Subcutaneous adipose tissue (tissue), 4 donors: ENCODE measurements around the gene ARL2BP. TPM values are rescaled to one million over a fixed set of nuclear protein-coding genes. Genes with fewer than 3 reads are reported as not detected.

Experiments
- CTCF ChIP-seq: fragments of 450-650 bp; IDR thresholded peaks from one replicate; pipeline ENCODE4 v1.5.1; 2016; ENCODE audit warnings: low read depth, mild to moderate bottlenecking, control low read depth, antibody characterized with exemption, moderate library complexity
- total RNA-seq, 4 donors: library from RNA; depleted of rRNA; stranded (reverse); fragments of >200 nt; gene quantifications; one replicate each; pipeline ENCODE4 v1.1.0, GENCODE V29; 2016

Gene ARL2BP
- total RNA-seq, 4 donors from 2014 or later: 48.8 to 94.1 (median 59.6) TPM

DNA sequence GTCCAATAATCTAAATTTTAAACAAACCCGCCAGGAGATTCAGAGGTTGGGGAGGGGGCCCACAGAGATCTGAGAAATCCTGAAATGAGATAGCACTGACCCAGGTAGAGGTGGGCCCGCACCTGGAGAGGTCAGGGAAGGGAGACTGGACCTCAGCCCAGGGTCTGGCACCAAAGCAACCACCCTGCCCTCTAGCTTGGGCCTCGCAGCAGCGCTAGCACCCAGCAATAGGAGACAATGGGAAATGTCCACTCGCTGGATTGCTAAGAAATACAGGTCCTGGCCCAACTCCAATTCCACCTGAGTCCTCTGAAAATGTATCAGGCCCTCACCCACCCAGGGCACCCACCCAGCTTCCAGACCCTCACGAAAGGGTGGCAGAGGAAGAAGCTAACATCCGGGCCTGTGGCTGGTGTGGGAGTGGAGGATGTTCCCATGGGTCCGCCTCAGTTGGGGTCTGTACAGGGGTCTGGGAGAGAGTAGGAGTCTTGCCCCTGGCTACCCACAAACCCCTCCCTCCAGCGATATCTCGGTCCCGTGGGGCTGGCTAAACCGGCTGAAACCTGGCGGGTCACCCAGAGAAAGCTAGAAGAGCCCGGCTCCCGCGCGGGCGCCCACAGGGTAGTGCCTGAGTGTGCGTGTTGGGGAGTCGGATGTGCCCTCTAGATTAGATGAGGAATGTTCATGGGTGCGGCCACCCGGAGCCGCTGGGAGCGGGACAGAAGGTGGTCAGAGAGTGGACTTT lies 38.3 kb downstream of the ARL2BP start:
- no peak for TF ChIP-seq CTCF

DNA sequence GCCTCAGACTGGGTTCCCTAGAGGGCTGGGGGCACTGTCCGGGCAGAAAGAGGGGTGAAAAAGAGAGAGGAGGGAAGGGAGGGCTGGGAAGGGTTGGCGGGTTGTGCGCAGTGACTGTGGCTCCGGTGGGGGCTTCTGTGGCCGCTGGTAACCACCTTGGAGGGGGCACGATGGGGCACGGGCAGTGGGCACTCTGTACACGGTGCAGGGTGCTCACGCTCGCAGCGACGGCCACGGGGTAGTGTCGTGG lies 38.8 kb downstream of the ARL2BP start:
- TF ChIP-seq CTCF: no peak

DNA sequence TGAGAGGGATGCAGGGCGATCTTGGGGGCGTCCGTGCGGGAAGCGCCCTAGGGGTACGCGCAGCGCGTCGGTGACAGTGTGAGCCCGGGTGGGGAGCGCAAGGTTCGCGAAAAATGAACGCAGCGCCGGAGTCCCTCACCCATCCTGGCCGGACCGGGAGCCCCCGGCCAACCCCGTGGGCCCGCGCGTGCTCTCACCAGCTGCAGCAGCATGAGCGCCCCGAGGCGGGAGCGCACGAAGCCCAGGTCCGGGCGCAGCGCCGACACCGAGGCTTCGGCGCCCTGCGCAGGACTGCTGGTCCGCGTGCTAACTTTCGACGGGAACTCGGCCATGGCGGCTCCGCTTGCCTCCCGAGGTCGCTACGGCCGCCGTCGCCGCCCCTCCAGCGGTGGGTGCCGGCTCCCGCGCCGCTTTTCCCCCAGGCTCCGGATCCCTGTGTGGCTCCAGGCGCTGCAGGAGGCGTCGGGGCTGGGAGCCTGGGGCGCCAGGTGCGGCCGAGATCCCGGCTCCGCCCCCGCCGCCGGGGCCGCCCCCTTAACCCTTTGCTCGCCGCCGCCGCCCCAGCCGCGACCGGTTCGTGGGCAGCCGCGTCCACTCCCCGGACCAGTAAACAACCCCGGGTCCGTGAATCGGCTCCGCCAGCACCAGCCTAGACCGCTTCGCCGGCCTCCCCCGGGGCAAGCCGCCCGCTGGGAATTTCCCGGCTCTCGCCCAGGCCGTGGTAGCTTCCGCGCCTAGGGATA lies 39.3 kb downstream of the ARL2BP start, which contains the start of gene PLLP:
Gene PLLP, minus strand, starts transcription at position 464 of the 743 bp plus-strand sequence. Its CDS starts 132 bp downstream, at position 332.
- no peak for TF ChIP-seq CTCF

GRCh38 chr16:57284952-57285363 lies 39.9 kb downstream of the ARL2BP start:
- no peak for TF ChIP-seq CTCF

DNA sequence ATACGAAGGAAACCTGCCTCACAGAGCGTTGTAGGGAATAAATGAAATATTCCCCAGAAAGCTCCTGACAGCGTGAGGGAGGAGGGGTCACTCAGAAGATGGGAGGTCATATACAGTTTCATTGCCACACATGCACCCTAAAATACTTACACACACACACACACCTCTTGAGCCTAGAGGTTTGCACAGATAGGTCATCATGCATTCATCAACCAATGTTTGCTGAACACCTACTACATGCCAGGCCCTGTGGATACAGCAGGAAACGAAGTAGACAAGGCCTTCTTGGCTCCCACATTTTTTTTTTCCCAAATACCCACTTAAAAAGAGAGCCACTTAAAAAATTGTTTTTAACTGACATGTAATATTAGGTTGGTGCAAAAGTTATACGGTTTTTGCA lies 40.3 kb downstream of the ARL2BP start:
- TF ChIP-seq CTCF: no peak

GRCh38 chr16:57289391-57290257 lies 44.6 kb downstream of the ARL2BP start:
- TF ChIP-seq CTCF: no peak

DNA sequence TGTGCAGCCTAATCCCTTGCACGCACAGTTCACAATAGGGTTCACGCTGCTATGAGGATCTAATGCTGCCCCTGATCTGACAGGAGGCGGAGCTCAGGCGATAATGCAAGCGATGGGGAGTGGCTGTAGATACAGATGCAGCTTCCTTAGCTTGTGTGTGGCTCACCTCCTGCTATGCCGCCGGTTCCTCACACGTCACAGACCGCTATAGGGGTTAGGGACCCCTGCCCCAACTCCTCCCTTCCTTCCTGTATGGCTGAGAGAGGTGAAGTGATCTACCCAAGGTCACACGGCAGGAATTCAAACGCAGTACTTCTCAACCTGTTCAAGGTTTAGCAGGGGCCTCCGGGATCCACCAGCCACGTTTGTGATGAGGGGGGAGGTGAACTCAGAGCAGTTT lies 52.8 kb downstream of the ARL2BP start:
- TF ChIP-seq CTCF: no peak
